Fibroblast of pulmonary artery (primary cell): Measurements from ENCODE around the gene GNAZ.

Experiments used
- DNase-seq: peaks from one replicate; pipeline ENCODE4 v3.0.0-alpha.2; 2010; ENCODE audit warnings: low read depth
- H3K4me3 ChIP-seq: replicated peaks from 2 replicates; pipeline ENCODE4 v1.5.1; 2011; ENCODE audit warnings: low read depth, mild to moderate bottlenecking, control low read depth, low read length, moderate library complexity
- CTCF ChIP-seq: IDR thresholded peaks from 2 replicates; pipeline ENCODE4 v1.5.1; 2011; ENCODE audit warnings: mild to moderate bottlenecking, control low read depth, low read length, inconsistent platforms; ENCODE audit errors: missing control alignments

Gene GNAZ

GRCh38 chr22:23102002-23102655 lies 31.8 kb downstream of the GNAZ start:
- H3K4me3 ChIP-seq, result no peak overlapping the region
- TF ChIP-seq CTCF, result no peak
- DNase-seq, result no peak

- TF ChIP-seq CTCF, result no peak
- DNase-seq, result no peak
- no peak overlapping the region for H3K4me3 ChIP-seq
These were observed 32.5 kb downstream of the GNAZ start for GRCh38 chr22:23102776-23103175.

GRCh38 chr22:23103199-23103954 lies 33.1 kb downstream of the GNAZ start:
- H3K4me3 ChIP-seq, result no peak overlapping the region
- TF ChIP-seq CTCF, result no peak
- DNase-seq, result no peak

- DNase-seq, result no peak
- no peak for TF ChIP-seq CTCF
- H3K4me3 ChIP-seq, result no peak overlapping the region
These were observed 34.1 kb downstream of the GNAZ start for GRCh38 chr22:23104187-23104971.

- no peak for DNase-seq
- no peak for TF ChIP-seq CTCF
- no peak overlapping the region for H3K4me3 ChIP-seq
These were observed 35.0 kb downstream of the GNAZ start for GRCh38 chr22:23105304-23105703.

- no peak for TF ChIP-seq CTCF
- H3K4me3 ChIP-seq, result no peak overlapping the region
- no peak for DNase-seq
These were observed 35.6 kb downstream of the GNAZ start for GRCh38 chr22:23105919-23106318.
